NB4 (cell line): ENCODE results near the gene SOD1.

Source experiments
- DNase-seq: peaks from one replicate; pipeline ENCODE4 v3.0.0; 2010; ENCODE audit warnings: low read depth
- H3K4me3 ChIP-seq: one replicate; pipeline ENCODE4 v1.5.1; 2011; ENCODE audit warnings: mild to moderate bottlenecking, low read depth, low read length, moderate library complexity
- CTCF ChIP-seq: IDR thresholded peaks from one replicate; pipeline ENCODE4 v1.5.1; 2012; ENCODE audit warnings: low read depth, low read length
- MAX ChIP-seq: IDR thresholded peaks from 2 replicates; pipeline ENCODE4 v1.6.1; 2011; ENCODE audit warnings: low read depth, low read length
- MYC ChIP-seq: IDR thresholded peaks from 2 replicates; pipeline ENCODE4 v1.6.1; 2011; ENCODE audit warnings: low read depth, low read length
- POLR2A ChIP-seq: IDR thresholded peaks from 2 replicates; pipeline ENCODE4 v1.6.1; 2011; ENCODE audit warnings: mild to moderate bottlenecking; ENCODE audit not compliant: insufficient read length; ENCODE audit errors: extremely low read depth

Gene SOD1

DNA sequence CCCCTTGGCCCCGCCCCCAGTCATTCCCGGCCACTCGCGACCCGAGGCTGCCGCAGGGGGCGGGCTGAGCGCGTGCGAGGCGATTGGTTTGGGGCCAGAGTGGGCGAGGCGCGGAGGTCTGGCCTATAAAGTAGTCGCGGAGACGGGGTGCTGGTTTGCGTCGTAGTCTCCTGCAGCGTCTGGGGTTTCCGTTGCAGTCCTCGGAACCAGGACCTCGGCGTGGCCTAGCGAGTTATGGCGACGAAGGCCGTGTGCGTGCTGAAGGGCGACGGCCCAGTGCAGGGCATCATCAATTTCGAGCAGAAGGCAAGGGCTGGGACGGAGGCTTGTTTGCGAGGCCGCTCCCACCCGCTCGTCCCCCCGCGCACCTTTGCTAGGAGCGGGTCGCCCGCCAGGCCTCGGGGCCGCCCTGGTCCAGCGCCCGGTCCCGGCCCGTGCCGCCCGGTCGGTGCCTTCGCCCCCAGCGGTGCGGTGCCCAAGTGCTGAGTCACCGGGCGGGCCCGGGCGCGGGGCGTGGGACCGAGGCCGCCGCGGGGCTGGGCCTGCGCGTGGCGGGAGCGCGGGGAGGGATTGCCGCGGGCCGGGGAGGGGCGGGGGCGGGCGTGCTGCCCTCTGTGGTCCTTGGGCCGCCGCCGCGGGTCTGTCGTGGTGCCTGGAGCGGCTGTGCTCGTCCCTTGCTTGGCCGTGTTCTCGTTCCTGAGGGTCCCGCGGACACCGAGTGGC lies at the start of gene SOD1:
TSS of gene SOD1 (plus strand) at position 158 of the 723 bp plus-strand sequence. CDS start at position 235, 77 bp downstream.
- DNase-seq: peak; percentile 94
- TF ChIP-seq MYC: peak; percentile 89
- TF ChIP-seq POLR2A: peak; percentile 98
- no peak for TF ChIP-seq CTCF
- TF ChIP-seq MAX: peak; percentile 73
- H3K4me3 ChIP-seq: peak within 1 kb of the TSS; percentile 92

- TF ChIP-seq MAX: no peak
- no peak for TF ChIP-seq POLR2A
- TF ChIP-seq CTCF: no peak
- TF ChIP-seq MYC: no peak
- no peak overlapping the region for H3K4me3 ChIP-seq
- no peak for DNase-seq
These were observed 48.0 kb upstream of the SOD1 start for GRCh38 chr21:31611445-31611844.

DNA sequence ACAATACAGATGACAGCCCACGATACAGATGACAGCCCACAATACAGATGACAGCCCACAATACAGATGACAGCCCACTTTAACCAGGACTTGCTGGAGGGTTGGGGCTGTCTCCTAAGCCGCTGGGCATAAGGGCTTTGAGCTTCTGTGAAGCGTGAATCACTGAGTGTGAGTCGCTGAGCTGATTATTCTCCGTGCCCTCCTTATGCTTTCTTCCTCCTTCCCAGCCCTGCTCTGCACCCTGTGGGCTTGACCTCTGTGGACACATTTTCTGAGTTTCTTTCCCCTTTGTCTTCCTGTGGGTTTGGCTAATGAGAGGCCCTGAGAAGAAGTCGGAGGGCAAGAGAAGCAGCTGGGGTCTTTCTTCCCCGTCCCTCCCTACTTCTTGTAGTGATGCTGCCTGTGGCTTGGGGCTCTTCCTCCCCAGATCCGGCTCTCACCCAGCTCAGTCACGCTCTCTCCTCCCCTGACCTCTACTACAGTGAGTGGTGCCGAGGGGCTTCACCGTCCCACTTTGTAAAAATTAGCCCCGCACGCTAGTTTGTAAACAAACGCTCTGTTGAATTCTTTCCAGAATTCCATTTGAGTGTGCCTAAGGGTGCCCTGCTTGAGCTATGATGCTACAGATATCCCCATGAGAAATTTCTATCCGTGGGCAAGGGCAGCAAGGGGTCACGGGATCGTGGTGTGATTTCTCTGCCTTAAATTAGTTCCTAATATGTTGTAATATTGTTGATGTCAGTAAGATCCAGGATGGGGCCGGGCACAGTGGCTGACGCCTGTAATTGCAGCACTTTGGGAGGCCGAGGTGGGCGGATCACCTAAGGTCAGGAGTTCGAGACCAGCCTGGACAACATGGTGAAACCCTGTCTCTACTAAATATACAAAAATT lies 46.4 kb upstream of the SOD1 start:
- H3K4me3 ChIP-seq: no peak overlapping the region
- peak; percentile 72 for DNase-seq
- no peak for TF ChIP-seq POLR2A
- no peak for TF ChIP-seq MYC
- TF ChIP-seq CTCF: no peak
- no peak for TF ChIP-seq MAX

DNA sequence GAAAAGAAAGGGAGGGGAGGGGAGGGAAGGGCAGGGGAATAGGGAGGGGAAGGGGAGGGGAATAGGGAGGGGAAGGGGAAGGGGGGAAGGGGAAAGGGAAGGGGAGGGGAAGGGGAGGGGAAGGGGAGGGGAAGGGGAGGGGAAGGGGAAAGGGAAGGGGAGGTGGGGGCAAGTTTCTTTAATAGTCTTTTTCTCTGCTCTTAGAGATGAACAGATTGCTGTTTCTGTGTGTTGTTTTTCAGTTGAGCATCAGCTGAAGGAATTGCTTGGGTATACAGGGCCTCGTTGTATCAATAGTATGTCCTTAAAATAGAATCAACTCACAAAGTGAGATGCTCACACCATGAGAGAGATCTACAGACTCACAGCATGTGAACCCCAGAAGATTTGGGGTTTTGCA lies 44.8 kb upstream of the SOD1 start:
- H3K4me3 ChIP-seq: no peak overlapping the region
- TF ChIP-seq CTCF: no peak
- no peak for TF ChIP-seq POLR2A
- no peak for TF ChIP-seq MAX
- no peak for TF ChIP-seq MYC
- no peak for DNase-seq

GRCh38 chr21:31616216-31616615 lies 43.3 kb upstream of the SOD1 start:
- DNase-seq: no peak
- no peak overlapping the region for H3K4me3 ChIP-seq
- TF ChIP-seq MAX (no peak), CTCF (no peak), MYC (no peak), POLR2A (no peak)
